ENCODE results near the gene GPR3.
A peak's percentile ranks its signal among the peaks of the same experiment; 100 is the strongest.

Gene GPR3

GRCh38 chr1:27364696-27365371 lies 27.6 kb upstream of the GPR3 start:
- peaks cover 11% of the 10 kb centered on the region for H3K36me3 Mint-ChIP-seq (ENCODE audit: insufficient read depth)
- peak overlapping the region; percentile 72 to 75 for H3K27ac Mint-ChIP-seq
- H3K27me3 Mint-ChIP-seq, result no peaks in the 10 kb centered on the region
- peak overlapping the region; percentile 90 to 91 for H3K4me3 Mint-ChIP-seq
- no peaks in the 10 kb centered on the region for H3K9me3 Mint-ChIP-seq
- no peak for DNase-seq
- peaks cover 19 to 38% of the 10 kb centered on the region in 2 donors for H3K4me1 Mint-ChIP-seq (ENCODE audit: low read depth in 2 of 2)
- ATAC-seq (replicated peaks), result no peak

- peak; percentile 67 for ATAC-seq (replicated peaks)
- Mint-ChIP-seq H3K4me3 (peak overlapping the region; percentile 90 to 91), H3K27ac (peak overlapping the region in 1 of 2 donors; percentile 75)
Measured at GRCh38 chr1:27365372-27366112, 26.9 kb upstream of the GPR3 start.

GRCh38 chr1:27366113-27366410 lies 26.4 kb upstream of the GPR3 start:
- Mint-ChIP-seq H3K36me3 (ENCODE audit: insufficient read depth) (peaks cover 8% of the 10 kb centered on the region), H3K27ac (peak overlapping the region in 1 of 2 donors; percentile 75), H3K4me3 (peak overlapping the region; percentile 90 to 91), H3K4me1 (ENCODE audit: low read depth in 2 of 2) (peaks cover 13 to 29% of the 10 kb centered on the region in 2 donors), H3K9me3 (no peaks in the 10 kb centered on the region), H3K27me3 (no peaks in the 10 kb centered on the region)
- DNase-seq (peak; percentile 51 to 67 (median 53)), ATAC-seq (replicated peaks) (peak; percentile 69)

More at GRCh38 chr1:27365372-27366112, 26.9 kb upstream of the GPR3 start:
- Mint-ChIP-seq H3K4me1 (ENCODE audit: low read depth in 2 of 2) (peaks cover 13 to 32% of the 10 kb centered on the region in 2 donors), H3K36me3 (ENCODE audit: insufficient read depth) (peaks cover 8% of the 10 kb centered on the region), H3K27me3 (no peaks in the 10 kb centered on the region), H3K9me3 (no peaks in the 10 kb centered on the region)
- peak; percentile 46 to 64 (median 54) for DNase-seq

- Mint-ChIP-seq H3K36me3 (ENCODE audit: insufficient read depth) (peaks cover 8% of the 10 kb centered on the region), H3K4me1 (ENCODE audit: low read depth in 2 of 2) (peaks cover 13 to 29% of the 10 kb centered on the region in 2 donors), H3K4me3 (peak within 1 kb of the TSS; percentile 90 to 91), H3K27ac (peak within 1 kb of the TSS in 1 of 2 donors; percentile 75), H3K27me3 (no peaks in the 10 kb centered on the region), H3K9me3 (no peaks in the 10 kb centered on the region)
- ATAC-seq (replicated peaks) (peak; percentile 54), DNase-seq (peak in 1 of 3 experiments; percentile 38)
Measured at GRCh38 chr1:27366411-27367159, 25.8 kb upstream of the GPR3 start, which contains the start of gene MAP3K6. Gene MAP3K6, minus strand, starts transcription at chr1:27366961. Its CDS starts 364 bp downstream, at chr1:27366597.

- ATAC-seq (replicated peaks) (no peak), DNase-seq (no peak)
- Mint-ChIP-seq H3K27me3 (no peaks in the 10 kb centered on the region), H3K9me3 (no peaks in the 10 kb centered on the region), H3K4me3 (peak overlapping the region; percentile 66 to 80), H3K27ac (peak overlapping the region in 1 of 2 donors; percentile 51), H3K36me3 (ENCODE audit: insufficient read depth) (peaks cover 8% of the 10 kb centered on the region), H3K4me1 (ENCODE audit: low read depth in 2 of 2) (peaks cover 13 to 29% of the 10 kb centered on the region in 2 donors)
Measured at GRCh38 chr1:27367160-27367650, 25.2 kb upstream of the GPR3 start.

GRCh38 chr1:27368869-27369582 lies 23.4 kb upstream of the GPR3 start:
- H3K27ac Mint-ChIP-seq, result no peak overlapping the region
- H3K9me3 Mint-ChIP-seq, result no peaks in the 10 kb centered on the region
- DNase-seq, result no peak
- H3K4me1 Mint-ChIP-seq (ENCODE audit: low read depth in 2 of 2), result peaks cover 13 to 26% of the 10 kb centered on the region in 2 donors
- H3K4me3 Mint-ChIP-seq, result no peak overlapping the region
- no peaks in the 10 kb centered on the region for H3K27me3 Mint-ChIP-seq
- no peak for ATAC-seq (replicated peaks)
- peaks cover 8% of the 10 kb centered on the region for H3K36me3 Mint-ChIP-seq (ENCODE audit: insufficient read depth)

GRCh38 chr1:27372022-27372807 lies 20.2 kb upstream of the GPR3 start:
- Mint-ChIP-seq H3K4me1 (ENCODE audit: low read depth in 2 of 2) (peaks cover 0 to 6% of the 10 kb centered on the region in 2 donors), H3K27ac (no peak overlapping the region), H3K9me3 (no peaks in the 10 kb centered on the region), H3K27me3 (peaks cover 0 to 8% of the 10 kb centered on the region in 2 donors), H3K4me3 (no peak overlapping the region), H3K36me3 (ENCODE audit: insufficient read depth) (peaks cover 3% of the 10 kb centered on the region)
- ATAC-seq (replicated peaks) (no peak), DNase-seq (no peak)

- Mint-ChIP-seq H3K4me3 (no peak overlapping the region), H3K27ac (no peak overlapping the region), H3K4me1 (ENCODE audit: low read depth in 2 of 2) (peaks cover 0 to 4% of the 10 kb centered on the region in 2 donors), H3K27me3 (peaks cover 0 to 8% of the 10 kb centered on the region in 2 donors), H3K9me3 (no peaks in the 10 kb centered on the region), H3K36me3 (ENCODE audit: insufficient read depth) (peaks cover 3% of the 10 kb centered on the region)
- DNase-seq, result no peak
- no peak for ATAC-seq (replicated peaks)
Measured at GRCh38 chr1:27372808-27373690, 19.4 kb upstream of the GPR3 start.

- Mint-ChIP-seq H3K27ac (peak within 1 kb of the TSS in 1 of 2 donors; percentile 44), H3K4me1 (ENCODE audit: low read depth in 2 of 2) (peaks cover 0 to 4% of the 10 kb centered on the region in 2 donors), H3K9me3 (no peaks in the 10 kb centered on the region), H3K4me3 (no peak within 1 kb of the TSS), H3K36me3 (ENCODE audit: insufficient read depth) (no peaks in the 10 kb centered on the region), H3K27me3 (peaks cover 0 to 8% of the 10 kb centered on the region in 2 donors)
- DNase-seq, result no peak
- ATAC-seq (replicated peaks), result no peak
Measured at GRCh38 chr1:27374362-27375086, 17.9 kb upstream of the GPR3 start, which contains the start of gene FCN3. Gene FCN3, minus strand, starts transcription at chr1:27374824. Its CDS starts 6 bp downstream, at chr1:27374818.

- Mint-ChIP-seq H3K4me1 (ENCODE audit: low read depth in 2 of 2) (peaks cover 0 to 4% of the 10 kb centered on the region in 2 donors), H3K27me3 (peaks cover 0 to 13% of the 10 kb centered on the region in 2 donors), H3K27ac (no peak overlapping the region), H3K36me3 (ENCODE audit: insufficient read depth) (no peaks in the 10 kb centered on the region), H3K9me3 (no peaks in the 10 kb centered on the region), H3K4me3 (no peak overlapping the region)
- no peak for DNase-seq
- no peak for ATAC-seq (replicated peaks)
Measured at GRCh38 chr1:27377760-27378495, 14.5 kb upstream of the GPR3 start.

Measured in effector memory CD8-positive, alpha-beta T cell (primary cell).